Activated naive CD8-positive, alpha-beta T cell (primary cell): Measurements from ENCODE around the gene TNPO3.
"Not testable (repeated sequence)": the region's sequence is repeated elsewhere in the genome, so short reads cannot be mapped to it uniquely, and the experiment has no call there.

Source experiments
- H3K27ac Mint-ChIP-seq: one replicate; pipeline ENCODE4 v1.8.0; 2021; ENCODE audit warnings: mixed read lengths
- H3K27me3 Mint-ChIP-seq: one replicate; pipeline ENCODE4 v1.8.0; 2021; ENCODE audit warnings: mixed read lengths
- H3K36me3 Mint-ChIP-seq: one replicate; pipeline ENCODE4 v1.8.0; 2021; ENCODE audit warnings: mixed read lengths
- H3K4me1 Mint-ChIP-seq: one replicate; pipeline ENCODE4 v1.8.0; 2021; ENCODE audit warnings: low read depth, mixed read lengths
- H3K4me3 Mint-ChIP-seq: one replicate; pipeline ENCODE4 v1.8.0; 2021; ENCODE audit warnings: mild to moderate bottlenecking, mixed read lengths
- H3K9me3 Mint-ChIP-seq: one replicate; pipeline ENCODE4 v1.8.0; 2021; ENCODE audit warnings: low read depth, mixed read lengths

The TNPO3 gene

DNA sequence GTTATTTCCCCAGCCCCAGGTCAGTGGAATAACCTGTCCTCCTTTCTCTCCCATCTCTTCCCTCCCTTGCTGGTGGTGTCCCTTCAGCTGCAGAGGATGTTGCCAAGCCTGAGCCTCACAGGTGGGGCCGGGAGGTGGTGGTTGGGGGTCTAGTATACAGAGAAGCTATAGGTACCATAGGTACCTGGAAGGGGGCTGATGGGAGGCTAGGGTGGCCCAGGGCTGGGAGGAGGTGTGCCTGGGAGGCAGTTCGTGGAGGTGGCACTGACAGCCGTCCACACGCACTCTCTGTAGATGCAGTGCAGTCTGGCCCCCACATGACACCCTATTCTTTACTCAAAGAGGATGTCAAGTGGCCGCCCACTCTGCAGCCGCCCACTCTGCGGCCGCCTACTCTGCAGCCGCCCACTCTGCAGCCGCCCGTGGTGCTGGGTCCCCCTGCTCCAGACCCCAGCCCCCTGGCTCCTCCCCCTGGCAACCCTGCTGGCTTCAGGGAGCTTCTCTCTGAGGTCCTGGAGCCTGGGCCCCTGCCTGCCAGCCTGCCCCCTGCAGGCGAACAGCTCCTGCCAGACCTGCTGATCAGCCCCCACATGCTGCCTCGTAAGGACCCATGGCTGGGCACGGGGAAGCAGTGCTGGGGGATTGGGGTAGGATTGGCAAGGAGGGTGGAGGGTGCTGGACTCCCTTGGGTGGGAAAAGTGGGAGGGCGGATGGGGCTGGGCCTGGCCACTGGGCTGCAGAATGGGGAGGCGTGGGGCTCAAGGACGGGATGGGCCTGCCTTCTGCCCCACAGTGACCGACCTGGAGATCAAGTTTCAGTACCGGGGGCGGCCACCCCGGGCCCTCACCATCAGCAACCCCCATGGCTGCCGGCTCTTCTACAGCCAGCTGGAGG, 107.7 kb downstream of the TNPO3 start:
- H3K27me3 Mint-ChIP-seq = no peaks in the 10 kb centered on the region
- H3K27ac Mint-ChIP-seq = no peak overlapping the region

DNA sequence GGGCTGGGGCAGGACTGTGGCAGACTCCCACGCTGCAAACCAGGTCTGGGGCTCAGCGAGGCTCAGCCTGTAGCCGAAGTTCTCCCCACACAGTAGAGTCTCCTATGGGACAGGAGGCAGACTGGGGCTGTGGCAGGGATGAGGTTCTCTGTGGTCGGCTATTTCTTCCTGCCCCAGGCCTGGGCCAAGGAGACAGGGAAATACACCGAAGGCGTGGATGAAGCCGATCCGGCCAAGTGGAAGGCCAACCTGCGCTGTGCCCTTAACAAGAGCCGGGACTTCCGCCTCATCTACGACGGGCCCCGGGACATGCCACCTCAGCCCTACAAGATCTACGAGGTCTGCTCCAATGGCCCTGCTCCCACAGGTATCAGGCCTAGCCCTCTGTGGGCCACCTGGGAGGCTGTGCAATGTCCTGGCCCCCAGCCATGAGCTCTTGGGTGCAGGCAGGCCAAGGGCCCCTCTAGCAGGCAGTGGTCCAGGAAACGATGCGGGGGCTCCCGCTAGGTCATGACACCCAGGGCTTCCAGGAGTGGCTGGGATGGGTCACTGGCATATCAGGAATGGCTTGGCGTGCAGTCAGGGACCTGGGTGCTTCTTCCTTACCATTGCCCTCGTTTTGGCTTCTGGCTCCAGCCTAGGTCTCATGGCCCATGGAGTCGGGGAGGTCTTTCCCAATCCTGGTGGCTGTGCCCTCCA, 109.1 kb downstream of the TNPO3 start:
- H3K27me3 Mint-ChIP-seq = peaks cover 5% of the 10 kb centered on the region
- no peaks in the 10 kb centered on the region for H3K9me3 Mint-ChIP-seq
- no peak overlapping the region for H3K27ac Mint-ChIP-seq
- H3K36me3 Mint-ChIP-seq = no peaks in the 10 kb centered on the region
- H3K4me3 Mint-ChIP-seq = no peak overlapping the region
- H3K4me1 Mint-ChIP-seq = peaks cover 6% of the 10 kb centered on the region

More for the DNA sequence above, 107.7 kb downstream of the TNPO3 start:
- Mint-ChIP-seq H3K4me3 (no peak overlapping the region), H3K4me1 (no peaks in the 10 kb centered on the region), H3K36me3 (peaks cover 3% of the 10 kb centered on the region), H3K9me3 (no peaks in the 10 kb centered on the region)

DNA sequence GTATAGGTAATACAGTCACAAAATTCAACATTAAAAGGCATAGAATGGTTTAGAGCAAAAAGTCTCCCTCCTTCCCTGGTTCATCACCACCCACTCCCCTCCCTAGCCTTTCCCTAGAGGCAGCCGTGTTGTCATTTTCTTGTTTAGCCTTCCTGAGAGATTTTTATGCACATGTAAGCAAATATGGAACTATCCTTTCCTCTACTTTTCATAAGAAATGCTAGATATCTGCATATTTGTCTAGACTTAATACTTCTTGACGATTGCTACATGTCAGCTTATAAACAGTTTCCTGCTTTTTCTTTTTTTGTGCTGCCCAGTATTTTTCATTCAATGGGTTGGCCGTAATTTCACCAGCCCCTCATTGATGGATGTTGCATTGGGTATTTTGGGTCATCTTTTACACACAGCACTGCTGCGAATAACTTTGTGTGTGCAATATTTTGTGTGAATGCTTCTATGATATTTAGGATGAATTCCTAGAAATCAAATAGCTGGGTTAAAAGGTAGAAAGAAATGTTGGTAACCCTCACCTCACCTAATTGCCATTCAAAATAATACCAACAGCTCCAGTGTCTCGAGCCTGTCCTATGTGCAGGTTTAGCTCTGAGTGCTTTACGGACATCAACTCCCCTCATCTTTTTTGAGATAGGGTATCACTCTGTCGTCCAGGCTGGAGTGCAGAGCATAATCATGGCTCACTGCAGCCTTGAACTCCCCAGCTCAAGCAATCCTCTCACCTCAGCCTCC, 110.2 kb downstream of the TNPO3 start:
- Mint-ChIP-seq H3K36me3 (no peaks in the 10 kb centered on the region), H3K27ac (no peak overlapping the region), H3K4me1 (peaks cover 6% of the 10 kb centered on the region), H3K4me3 (no peak overlapping the region), H3K27me3 (peaks cover 5% of the 10 kb centered on the region), H3K9me3 (no peaks in the 10 kb centered on the region)

DNA sequence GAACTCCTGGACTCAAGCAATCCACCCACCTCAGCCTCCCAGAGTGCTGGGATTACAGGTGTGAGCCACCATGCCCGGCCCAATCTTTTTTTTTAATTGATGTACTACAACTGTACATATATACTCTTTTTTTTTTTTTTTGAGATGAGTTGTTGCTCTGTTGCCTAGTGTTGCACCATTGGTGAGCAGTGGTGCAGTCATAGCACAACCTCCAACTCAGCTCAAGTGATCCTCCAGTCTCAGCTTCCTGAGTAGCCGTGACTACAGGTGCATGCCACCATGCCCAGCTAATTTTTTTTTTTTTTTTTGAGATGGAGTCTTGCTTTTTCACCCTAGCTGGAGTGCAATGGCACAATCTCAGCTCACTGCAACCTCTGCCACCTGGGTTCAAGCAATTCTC, 111.7 kb downstream of the TNPO3 start:
- not testable (repeated sequence) for H3K9me3 Mint-ChIP-seq, H3K4me1 Mint-ChIP-seq, H3K36me3 Mint-ChIP-seq, H3K27ac Mint-ChIP-seq, H3K4me3 Mint-ChIP-seq, H3K27me3 Mint-ChIP-seq

DNA sequence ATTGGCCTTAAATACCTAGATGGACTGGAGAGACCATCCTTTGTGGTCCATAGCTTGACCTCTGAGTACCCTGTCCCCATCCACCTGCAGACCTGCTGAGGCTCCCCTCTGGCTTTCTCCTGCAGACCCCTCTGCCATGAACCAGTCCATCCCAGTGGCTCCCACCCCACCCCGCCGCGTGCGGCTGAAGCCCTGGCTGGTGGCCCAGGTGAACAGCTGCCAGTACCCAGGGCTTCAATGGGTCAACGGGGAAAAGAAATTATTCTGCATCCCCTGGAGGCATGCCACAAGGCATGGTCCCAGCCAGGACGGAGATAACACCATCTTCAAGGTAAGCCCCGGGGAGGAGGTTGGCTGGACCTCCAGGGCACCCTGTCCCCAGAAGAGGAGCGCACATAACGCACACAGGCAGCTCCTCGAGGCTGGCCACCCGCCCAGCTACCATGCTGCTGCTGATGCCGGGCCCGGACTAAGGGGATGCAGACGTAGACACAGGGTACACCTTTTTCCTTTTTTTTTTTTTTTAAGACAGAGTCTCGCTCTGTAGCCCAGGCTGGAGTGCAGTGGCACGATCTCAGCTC, 112.9 kb downstream of the TNPO3 start:
- Mint-ChIP-seq H3K9me3 (no peaks in the 10 kb centered on the region), H3K27me3 (peaks cover 12% of the 10 kb centered on the region), H3K36me3 (no peaks in the 10 kb centered on the region), H3K4me1 (peaks cover 12% of the 10 kb centered on the region), H3K27ac (no peak overlapping the region), H3K4me3 (no peak overlapping the region)

DNA sequence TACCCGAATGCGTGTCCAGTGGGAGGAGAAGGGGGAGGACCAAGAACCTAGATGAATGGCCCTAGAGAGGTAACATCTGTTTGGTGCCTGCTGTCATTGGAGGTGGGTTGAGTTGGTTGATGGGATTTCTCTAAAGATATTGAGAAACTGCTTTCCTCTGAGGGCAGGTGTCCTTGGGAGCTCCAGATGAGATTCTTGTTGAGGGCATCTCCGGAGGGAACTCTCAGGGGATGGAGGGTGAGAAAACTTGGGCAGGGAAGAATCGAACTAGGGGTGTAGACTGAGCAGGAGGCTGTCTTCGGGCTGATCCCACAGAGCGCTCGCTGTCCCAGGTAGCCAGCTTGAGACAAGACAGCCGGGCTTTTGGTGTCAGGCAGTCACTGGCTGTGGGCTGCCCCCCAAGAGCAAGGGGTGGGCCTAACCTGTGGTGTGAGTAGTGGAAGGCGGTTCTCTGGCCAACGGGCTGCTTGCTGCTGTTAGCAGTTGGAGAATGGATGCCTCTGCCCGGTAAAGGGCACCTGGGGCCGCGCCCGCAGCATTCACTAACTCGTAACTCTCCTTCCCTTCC, 113.5 kb downstream of the TNPO3 start:
- H3K4me1 Mint-ChIP-seq = peaks cover 16% of the 10 kb centered on the region
- no peak overlapping the region for H3K27ac Mint-ChIP-seq
- no peak overlapping the region for H3K4me3 Mint-ChIP-seq

DNA sequence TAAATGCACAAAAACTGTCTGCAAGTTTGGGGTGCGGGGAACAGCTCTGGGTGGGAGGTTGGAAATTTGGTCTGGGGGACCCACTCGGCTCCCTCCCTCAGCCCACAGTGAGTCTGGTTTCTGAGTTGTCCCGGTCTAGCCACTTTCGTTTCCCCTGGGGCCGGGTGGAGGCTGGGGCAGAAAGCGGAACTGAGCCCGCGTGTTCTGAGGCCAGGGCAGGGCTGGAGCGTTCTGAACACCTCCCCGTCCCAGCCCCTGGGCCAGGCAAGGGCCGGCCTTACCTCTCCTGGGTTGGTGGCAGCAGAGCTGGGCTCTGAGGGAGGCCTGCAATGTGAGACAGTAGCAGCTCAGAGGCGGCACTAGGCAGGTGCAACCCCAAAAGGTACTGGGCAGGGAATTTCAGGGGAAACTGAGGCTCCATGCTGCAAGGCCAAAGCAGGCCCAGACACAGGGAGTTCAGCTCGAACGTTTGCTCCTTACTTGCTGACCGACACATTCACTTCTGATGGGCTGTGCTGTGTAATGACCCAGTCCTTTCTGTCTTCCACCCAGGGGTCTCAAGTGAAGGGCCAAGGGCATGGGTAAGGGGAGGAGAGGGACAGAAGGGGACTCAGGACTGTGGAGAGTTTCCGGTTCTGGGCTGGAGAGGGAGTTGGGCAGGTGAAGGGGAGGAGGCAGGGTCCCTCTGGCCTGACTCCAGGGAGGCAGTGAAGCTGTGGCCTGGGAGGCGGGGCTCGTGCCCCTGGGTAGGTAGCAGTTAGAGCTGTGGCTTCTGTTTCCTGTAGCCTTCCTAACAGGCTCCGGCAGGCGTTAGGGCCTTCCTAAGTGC, 114.2 kb downstream of the TNPO3 start:
- H3K9me3 Mint-ChIP-seq = no peaks in the 10 kb centered on the region
- H3K4me1 Mint-ChIP-seq = peaks cover 16% of the 10 kb centered on the region
- no peaks in the 10 kb centered on the region for H3K36me3 Mint-ChIP-seq
- H3K27me3 Mint-ChIP-seq = peaks cover 16% of the 10 kb centered on the region
- H3K27ac Mint-ChIP-seq = no peak overlapping the region
- H3K4me3 Mint-ChIP-seq = peak overlapping the region; percentile 46

More for the DNA sequence above, 113.5 kb downstream of the TNPO3 start:
- peaks cover 16% of the 10 kb centered on the region for H3K27me3 Mint-ChIP-seq
- no peaks in the 10 kb centered on the region for H3K36me3 Mint-ChIP-seq
- H3K9me3 Mint-ChIP-seq = no peaks in the 10 kb centered on the region

DNA sequence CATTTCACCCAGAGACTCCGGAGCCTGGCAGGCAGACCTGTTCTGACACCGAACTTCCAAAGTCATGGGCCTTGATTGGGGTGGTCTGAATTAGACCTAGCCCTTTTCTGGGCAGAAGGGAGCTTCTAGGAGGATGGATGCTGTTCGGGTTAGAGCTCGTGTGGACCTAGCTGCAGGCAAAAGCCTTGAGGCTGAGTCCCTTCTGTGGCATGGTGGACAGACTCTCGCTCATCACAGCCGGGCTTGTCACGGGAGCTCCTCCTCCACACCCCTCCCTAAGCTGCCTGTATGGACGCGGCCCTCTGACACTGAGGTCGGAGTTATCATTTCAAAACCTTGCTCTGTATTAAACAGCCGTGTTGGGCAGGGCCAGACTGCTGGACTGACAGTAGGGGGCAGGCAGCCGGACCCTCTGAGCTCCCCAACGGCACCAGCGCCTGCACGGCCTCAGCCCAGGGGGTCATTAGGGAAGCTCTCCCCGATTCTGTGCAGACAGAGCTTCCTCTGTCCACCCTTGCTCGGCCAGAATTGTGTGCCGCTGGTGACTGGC, 115.0 kb downstream of the TNPO3 start:
- Mint-ChIP-seq H3K27ac (no peak overlapping the region), H3K27me3 (peaks cover 16% of the 10 kb centered on the region), H3K36me3 (no peaks in the 10 kb centered on the region), H3K4me1 (peaks cover 16% of the 10 kb centered on the region), H3K9me3 (no peaks in the 10 kb centered on the region), H3K4me3 (peak overlapping the region; percentile 17)

DNA sequence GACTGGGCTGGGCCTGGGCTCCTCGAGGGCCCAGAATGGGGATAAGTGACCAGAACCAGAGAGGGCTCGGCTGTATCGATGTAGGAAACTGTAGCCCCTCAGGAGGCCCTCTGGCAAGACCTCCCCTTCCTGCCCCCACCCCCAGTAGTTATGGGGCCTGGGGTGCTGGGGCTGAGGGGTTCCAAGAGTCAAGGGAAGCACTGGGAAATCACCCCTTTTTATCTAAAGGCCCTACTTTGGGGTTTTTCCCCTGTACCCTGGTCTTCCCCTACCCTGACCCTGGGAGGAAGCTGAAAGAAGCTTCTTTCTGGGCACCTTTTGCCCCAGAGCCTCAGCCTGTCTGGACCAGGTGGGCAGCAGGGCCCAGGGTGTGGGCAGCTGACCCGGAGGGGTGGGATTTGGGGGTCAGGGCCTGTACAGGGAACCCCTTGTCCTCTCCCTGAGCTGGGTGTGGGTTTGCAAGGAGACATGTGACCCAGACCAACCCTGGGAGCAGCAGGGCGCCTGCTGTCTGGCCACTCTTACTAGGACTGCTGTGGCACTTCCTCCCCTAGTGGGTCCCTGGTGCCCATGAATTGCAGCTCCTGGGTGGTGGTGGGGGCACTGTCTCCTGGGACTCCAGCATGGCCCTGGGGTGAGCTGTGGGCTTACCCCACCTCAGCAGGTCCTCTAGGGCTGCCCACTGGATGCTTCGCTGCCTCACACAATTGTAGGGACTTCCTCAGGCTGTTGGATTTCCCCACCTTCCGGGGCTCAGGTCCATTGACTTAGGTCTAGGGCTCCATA, 115.6 kb downstream of the TNPO3 start:
- H3K4me3 Mint-ChIP-seq = peak overlapping the region; percentile 17
- peaks cover 16% of the 10 kb centered on the region for H3K4me1 Mint-ChIP-seq
- no peaks in the 10 kb centered on the region for H3K9me3 Mint-ChIP-seq
- peaks cover 16% of the 10 kb centered on the region for H3K27me3 Mint-ChIP-seq
- H3K27ac Mint-ChIP-seq = no peak overlapping the region
- H3K36me3 Mint-ChIP-seq = no peaks in the 10 kb centered on the region

DNA sequence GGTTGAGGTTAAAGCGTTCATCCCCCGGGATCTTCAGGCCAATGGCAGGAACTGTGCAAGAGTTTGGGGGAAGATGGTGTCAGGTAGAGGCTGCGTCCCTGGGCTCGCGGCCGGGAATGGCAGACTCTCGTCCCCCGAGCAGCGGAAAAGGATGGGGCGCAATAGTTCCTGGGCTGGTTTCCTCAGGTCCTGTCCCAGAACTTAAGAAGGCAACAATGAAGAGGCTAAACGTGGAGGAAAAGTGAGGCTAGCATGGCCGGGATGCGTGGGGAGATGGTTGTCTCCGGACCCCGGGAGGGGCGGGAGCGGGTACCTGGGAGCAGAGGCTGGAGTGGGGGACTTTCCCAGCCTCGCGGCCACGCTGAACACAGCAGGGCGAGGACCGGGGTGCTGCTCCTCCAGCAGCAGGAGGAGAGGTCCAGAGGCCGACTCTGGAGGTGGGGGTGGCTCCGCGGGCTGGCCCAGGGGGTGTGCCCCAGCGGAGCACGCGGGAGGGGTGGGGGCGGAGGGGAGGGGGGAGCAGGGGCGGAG, 116.3 kb downstream of the TNPO3 start:
- Mint-ChIP-seq H3K4me1 (peaks cover 16% of the 10 kb centered on the region), H3K27ac (no peak overlapping the region), H3K27me3 (peaks cover 16% of the 10 kb centered on the region), H3K4me3 (peak overlapping the region; percentile 92), H3K9me3 (no peaks in the 10 kb centered on the region), H3K36me3 (no peaks in the 10 kb centered on the region)

- H3K36me3 Mint-ChIP-seq = no peaks in the 10 kb centered on the region
- H3K27me3 Mint-ChIP-seq = peaks cover 16% of the 10 kb centered on the region
- H3K4me1 Mint-ChIP-seq = peaks cover 23% of the 10 kb centered on the region
- no peak within 1 kb of the TSS for H3K27ac Mint-ChIP-seq
- peak within 1 kb of the TSS; percentile 92 for H3K4me3 Mint-ChIP-seq
- no peaks in the 10 kb centered on the region for H3K9me3 Mint-ChIP-seq
Observed at GRCh38 chr7:128937647-128938543, 117.0 kb downstream of the TNPO3 start, which contains the start of gene IRF5. TSS of gene IRF5 (plus strand) at chr7:128937927. CDS start at chr7:128942082, 4,155 bp downstream.

DNA sequence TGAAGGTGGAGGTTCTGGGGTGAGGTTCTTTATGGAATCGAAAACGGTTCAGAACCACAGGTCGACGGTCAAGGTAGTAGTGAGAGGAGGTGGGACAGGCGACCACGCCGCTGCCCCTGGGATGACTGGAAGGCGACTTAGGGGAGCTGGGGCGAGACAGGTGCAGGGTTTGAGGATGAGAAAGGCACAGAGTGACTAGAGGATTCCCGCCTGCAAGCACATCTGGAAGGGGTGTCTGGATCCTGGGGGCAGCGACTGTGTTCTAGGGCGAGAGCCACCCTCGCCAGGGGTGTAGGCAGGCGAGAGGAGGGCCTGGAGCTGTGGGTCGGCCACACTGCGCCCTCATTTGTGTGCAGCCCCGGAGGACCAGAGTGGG, 117.7 kb downstream of the TNPO3 start:
- no peaks in the 10 kb centered on the region for H3K36me3 Mint-ChIP-seq
- peaks cover 16% of the 10 kb centered on the region for H3K27me3 Mint-ChIP-seq
- H3K4me3 Mint-ChIP-seq = peak overlapping the region; percentile 85
- H3K4me1 Mint-ChIP-seq = peaks cover 24% of the 10 kb centered on the region
- no peaks in the 10 kb centered on the region for H3K9me3 Mint-ChIP-seq
- no peak overlapping the region for H3K27ac Mint-ChIP-seq
